Measurements from ENCODE around the gene VEPH1. TPM values are rescaled to one million over a fixed set of nuclear protein-coding genes. Genes with fewer than 3 reads are reported as not detected.

Gene VEPH1
- total RNA-seq, 1 donor = 23.2 TPM

- Histone ChIP-seq H3K4me2 (ENCODE audit: insufficient read depth, low read length) (peak overlapping the region; percentile 50), H3K79me2 (ENCODE audit: insufficient read depth, low read length) (no peaks in the 10 kb centered on the region), H2AFZ (ENCODE audit: low read length) (peak overlapping the region; percentile 76), H3K4me1 (ENCODE audit: insufficient read depth, low read length) (peaks cover 38% of the 10 kb centered on the region), H3K36me3 (ENCODE audit: insufficient read depth, low read length) (no peaks in the 10 kb centered on the region), H3K9me3 (ENCODE audit: low read depth, low read length) (no peaks in the 10 kb centered on the region), H3K27me3 (ENCODE audit: insufficient read depth, low read length) (no peaks in the 10 kb centered on the region), H3K27ac (ENCODE audit: low read depth, low read length) (peak overlapping the region; percentile 74), H4K20me1 (ENCODE audit: insufficient read depth, low read length) (no peaks in the 10 kb centered on the region), H3K4me3 (ENCODE audit: insufficient read depth, low read length) (no peak overlapping the region)
- TF ChIP-seq CTCF (IDR thresholded peaks at IDR 0.05; ENCODE audit: extremely low read depth, low read depth, low read length) = no peak
- DNase-seq (ENCODE audit: insufficient read length, low spot score, missing footprints) = peak; percentile 17
Measured at GRCh38 chr3:157336252-157337009, 166.8 kb downstream of the VEPH1 start.

- Histone ChIP-seq H3K27ac (ENCODE audit: low read depth, low read length) (peak overlapping the region; percentile 74), H3K4me2 (ENCODE audit: insufficient read depth, low read length) (peak overlapping the region; percentile 50)
- DNase-seq (ENCODE audit: insufficient read length, low spot score, missing footprints) = peak; percentile 59
Measured at GRCh38 chr3:157335233-157336076, 167.8 kb downstream of the VEPH1 start.

GRCh38 chr3:157333551-157333991 lies 169.6 kb downstream of the VEPH1 start:
- H3K79me2 ChIP-seq (ENCODE audit: insufficient read depth, low read length) = no peaks in the 10 kb centered on the region
- no peak overlapping the region for H3K4me3 ChIP-seq (ENCODE audit: insufficient read depth, low read length)
- H3K36me3 ChIP-seq (ENCODE audit: insufficient read depth, low read length) = no peaks in the 10 kb centered on the region
- peak; percentile 79 for DNase-seq (ENCODE audit: insufficient read length, low spot score, missing footprints)
- H3K27me3 ChIP-seq (ENCODE audit: insufficient read depth, low read length) = no peaks in the 10 kb centered on the region
- no peak overlapping the region for H2AFZ ChIP-seq (ENCODE audit: low read length)
- H3K9me3 ChIP-seq (ENCODE audit: low read depth, low read length) = no peaks in the 10 kb centered on the region
- peaks cover 50% of the 10 kb centered on the region for H3K4me1 ChIP-seq (ENCODE audit: insufficient read depth, low read length)
- no peaks in the 10 kb centered on the region for H4K20me1 ChIP-seq (ENCODE audit: insufficient read depth, low read length)
- TF ChIP-seq CTCF (IDR thresholded peaks at IDR 0.05; ENCODE audit: extremely low read depth, low read depth, low read length) = no peak
- peak overlapping the region; percentile 28 for H3K4me2 ChIP-seq (ENCODE audit: insufficient read depth, low read length)
- H3K27ac ChIP-seq (ENCODE audit: low read depth, low read length) = no peak overlapping the region

More at GRCh38 chr3:157335233-157336076, 167.8 kb downstream of the VEPH1 start:
- Histone ChIP-seq H3K27me3 (ENCODE audit: insufficient read depth, low read length) (no peaks in the 10 kb centered on the region), H4K20me1 (ENCODE audit: insufficient read depth, low read length) (no peaks in the 10 kb centered on the region), H3K79me2 (ENCODE audit: insufficient read depth, low read length) (no peaks in the 10 kb centered on the region), H3K4me1 (ENCODE audit: insufficient read depth, low read length) (peaks cover 38% of the 10 kb centered on the region), H3K36me3 (ENCODE audit: insufficient read depth, low read length) (no peaks in the 10 kb centered on the region), H2AFZ (ENCODE audit: low read length) (peak overlapping the region; percentile 76), H3K4me3 (ENCODE audit: insufficient read depth, low read length) (peak overlapping the region; percentile 16), H3K9me3 (ENCODE audit: low read depth, low read length) (no peaks in the 10 kb centered on the region)
- no peak for TF ChIP-seq CTCF (IDR thresholded peaks at IDR 0.05; ENCODE audit: extremely low read depth, low read depth, low read length)

GRCh38 chr3:157330206-157330605 lies 173.0 kb downstream of the VEPH1 start:
- Histone ChIP-seq H3K27me3 (ENCODE audit: insufficient read depth, low read length) (no peaks in the 10 kb centered on the region), H4K20me1 (ENCODE audit: insufficient read depth, low read length) (no peaks in the 10 kb centered on the region), H3K4me1 (ENCODE audit: insufficient read depth, low read length) (peaks cover 32% of the 10 kb centered on the region), H3K4me2 (ENCODE audit: insufficient read depth, low read length) (no peak overlapping the region), H3K27ac (ENCODE audit: low read depth, low read length) (peak overlapping the region; percentile 33), H2AFZ (ENCODE audit: low read length) (no peak overlapping the region), H3K79me2 (ENCODE audit: insufficient read depth, low read length) (no peaks in the 10 kb centered on the region), H3K4me3 (ENCODE audit: insufficient read depth, low read length) (no peak overlapping the region), H3K9me3 (ENCODE audit: low read depth, low read length) (no peaks in the 10 kb centered on the region), H3K36me3 (ENCODE audit: insufficient read depth, low read length) (no peaks in the 10 kb centered on the region)
- peak; percentile 1 for DNase-seq (ENCODE audit: insufficient read length, low spot score, missing footprints)
- no peak for TF ChIP-seq CTCF (IDR thresholded peaks at IDR 0.05; ENCODE audit: extremely low read depth, low read depth, low read length)
